GM19328 (cell line): ENCODE data around the gene CPVL.

Experiments
- ATAC-seq: cut with Tn5 transposase; IDR thresholded peaks from one replicate; pipeline ENCODE4 v1.9.1; 2021; ENCODE audit warnings: mild to moderate bottlenecking, moderate library complexity; ENCODE audit not compliant: unreplicated experiment

CPVL gene

DNA sequence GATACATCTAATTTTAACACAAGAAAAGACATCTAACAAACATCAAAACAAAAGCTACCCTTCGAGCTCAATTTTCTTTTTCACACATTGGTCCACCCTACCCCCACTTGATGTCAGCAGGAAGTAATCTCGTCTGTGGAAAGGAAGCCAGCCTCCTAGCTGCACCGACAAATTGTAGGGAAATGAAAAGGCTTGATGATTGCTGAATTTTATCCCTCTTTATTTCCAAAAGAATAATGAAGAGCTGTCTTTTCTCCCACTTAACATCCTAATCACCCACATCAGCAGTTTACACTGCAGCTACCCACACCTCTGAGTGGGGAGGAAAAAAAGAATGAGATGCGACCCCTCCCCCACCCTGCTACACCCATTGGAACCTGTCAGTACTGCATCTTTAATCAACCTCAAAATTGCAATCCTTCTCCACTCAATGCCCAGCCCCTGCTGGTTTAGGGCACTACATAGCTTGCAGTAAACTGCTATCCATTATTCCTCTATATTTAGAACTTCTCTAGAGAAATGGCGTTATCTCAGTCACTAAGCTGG is 10.6 kb upstream of the CPVL start:
- no peak for ATAC-seq

GRCh38 chr7:29154076-29154475 is 7.7 kb upstream of the CPVL start:
- no peak for ATAC-seq

- no peak for ATAC-seq
Observed at GRCh38 chr7:29150856-29151255, 4.5 kb upstream of the CPVL start.

DNA sequence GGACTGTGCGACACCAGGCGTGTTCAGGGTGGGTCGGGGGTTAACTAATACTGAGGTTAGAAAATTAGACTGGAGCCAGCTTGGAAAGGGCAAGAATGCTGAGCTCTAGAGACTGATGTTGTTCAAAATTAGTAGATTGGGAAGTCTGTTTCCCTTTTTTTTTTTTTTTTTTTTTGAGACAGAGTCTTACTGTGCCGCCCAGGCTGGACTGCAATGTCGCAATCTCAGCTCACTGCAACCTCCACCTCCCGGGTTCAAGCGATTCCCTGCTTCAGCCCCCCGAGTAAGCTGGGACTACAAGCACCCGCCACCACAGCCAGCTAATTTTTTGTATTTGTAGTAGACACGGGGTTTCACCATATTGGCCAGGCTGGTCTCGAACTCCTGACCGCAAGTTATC is 2.7 kb upstream of the CPVL start:
- ATAC-seq, result no peak

DNA sequence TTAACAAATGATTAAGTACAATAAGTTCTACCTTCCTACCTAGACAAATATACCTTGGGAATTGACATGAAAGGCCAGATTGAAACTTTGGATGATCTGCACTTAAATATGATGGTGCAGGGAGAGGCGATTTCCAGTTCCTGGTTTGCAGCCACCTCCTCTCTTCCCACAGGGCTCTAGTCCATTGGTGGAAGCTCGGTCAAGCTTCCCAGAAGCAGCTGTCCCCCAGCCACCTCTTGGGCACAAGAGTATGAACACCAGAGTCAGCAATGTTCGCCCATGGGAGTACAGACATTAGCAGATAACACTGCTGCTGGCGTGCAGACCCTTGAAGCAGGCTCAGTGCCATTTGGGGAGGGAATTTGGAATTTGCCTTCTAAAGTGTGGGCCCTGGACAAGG is 1.5 kb upstream of the CPVL start:
- no peak for ATAC-seq

DNA sequence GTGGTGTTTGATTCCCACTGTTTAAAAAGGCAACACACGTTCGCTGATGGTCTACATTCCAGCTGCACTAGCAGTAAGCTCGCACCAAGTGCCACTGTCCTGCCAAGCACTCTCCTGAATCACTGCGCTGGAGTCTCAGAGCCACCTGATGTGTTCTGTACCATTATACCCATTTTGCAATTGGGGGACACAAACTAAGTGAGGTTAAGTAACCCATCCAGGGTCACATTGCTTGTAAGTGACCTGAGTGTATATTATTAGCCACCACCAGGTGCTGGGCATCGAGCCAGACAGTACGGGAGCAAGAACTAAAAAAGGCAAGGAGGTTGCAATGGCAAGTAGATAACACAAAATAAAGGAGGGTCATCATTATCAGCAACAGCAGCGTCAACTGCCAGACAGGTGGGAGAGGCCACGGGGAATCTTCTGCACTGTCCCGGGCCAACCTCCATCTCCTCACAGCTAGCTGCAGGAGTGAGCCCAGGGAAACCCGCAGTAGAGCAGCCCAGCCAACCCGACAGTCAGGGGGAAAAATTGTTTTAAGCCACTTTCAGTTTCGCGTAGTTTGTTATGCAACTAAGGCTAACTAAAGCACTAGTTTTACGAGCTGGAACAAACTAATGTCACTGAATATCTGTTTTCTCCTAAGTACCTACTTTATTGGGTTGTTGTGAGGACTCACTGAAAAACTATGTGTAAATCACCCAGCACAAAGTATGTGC is 712 bp upstream of the CPVL start:
- ATAC-seq, result no peak

GRCh38 chr7:29145553-29146056 is 732 bp downstream of the CPVL start:
- no peak for ATAC-seq

DNA sequence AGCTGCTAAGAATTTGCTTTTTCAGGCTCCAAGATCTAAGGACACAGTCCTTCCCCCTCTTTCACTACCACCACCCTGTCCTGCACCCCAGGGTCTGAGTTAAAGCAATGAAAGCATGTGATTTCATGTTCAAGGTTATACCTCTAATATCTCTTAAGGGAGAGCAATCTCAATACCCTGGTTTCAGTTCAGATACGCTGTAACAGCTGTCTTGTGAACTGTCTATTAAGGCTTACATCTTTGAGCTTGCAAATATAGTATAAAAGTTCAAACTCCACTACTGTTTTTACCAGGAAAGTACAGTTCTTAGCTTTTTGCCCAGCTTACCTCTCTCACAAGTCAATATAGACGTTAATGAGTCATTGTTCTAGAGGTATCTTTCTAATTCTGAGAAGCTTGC is 2.6 kb downstream of the CPVL start:
- ATAC-seq, result no peak

- ATAC-seq, result no peak
Observed at GRCh38 chr7:29142021-29142727, 4.2 kb downstream of the CPVL start.

- no peak for ATAC-seq
Observed at GRCh38 chr7:29140873-29141468, 5.4 kb downstream of the CPVL start.

DNA sequence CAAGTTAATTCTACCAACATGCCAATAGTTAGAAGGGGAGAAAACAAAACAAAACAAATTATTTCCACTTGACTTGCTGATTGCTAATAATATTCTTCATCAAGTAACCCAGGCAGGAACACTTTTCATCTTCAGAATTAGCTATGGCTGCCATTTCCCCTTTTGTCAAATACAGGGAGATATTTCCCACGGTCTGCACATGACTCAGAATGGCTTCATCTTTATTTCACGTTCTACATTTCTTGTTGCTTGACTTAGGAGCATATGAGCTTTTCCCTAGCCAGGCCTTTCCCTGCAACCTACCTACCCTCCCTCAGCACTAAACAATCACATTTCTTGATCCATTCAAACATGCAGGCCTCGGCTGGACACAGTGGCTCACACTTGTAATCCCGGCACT is 6.5 kb downstream of the CPVL start:
- no peak for ATAC-seq

DNA sequence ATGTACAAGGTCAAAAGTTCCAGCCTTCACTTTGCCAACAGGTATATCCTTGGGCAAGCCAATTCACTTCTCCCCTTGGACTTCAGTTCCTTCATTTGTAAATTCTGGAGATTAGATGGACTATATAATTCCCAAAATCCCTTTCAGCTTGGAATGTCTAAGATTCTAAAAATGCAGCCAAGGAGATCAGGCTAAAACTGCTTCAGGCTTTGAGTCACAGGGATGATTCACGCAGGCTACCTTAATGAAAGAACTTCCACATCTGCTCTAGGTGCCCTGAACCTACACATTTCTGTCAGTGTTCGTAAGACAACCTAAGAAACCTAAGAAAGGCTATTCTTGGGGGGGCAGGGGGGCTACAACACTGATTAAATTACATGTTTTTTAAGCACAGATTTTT is 7.1 kb downstream of the CPVL start:
- ATAC-seq, result no peak

DNA sequence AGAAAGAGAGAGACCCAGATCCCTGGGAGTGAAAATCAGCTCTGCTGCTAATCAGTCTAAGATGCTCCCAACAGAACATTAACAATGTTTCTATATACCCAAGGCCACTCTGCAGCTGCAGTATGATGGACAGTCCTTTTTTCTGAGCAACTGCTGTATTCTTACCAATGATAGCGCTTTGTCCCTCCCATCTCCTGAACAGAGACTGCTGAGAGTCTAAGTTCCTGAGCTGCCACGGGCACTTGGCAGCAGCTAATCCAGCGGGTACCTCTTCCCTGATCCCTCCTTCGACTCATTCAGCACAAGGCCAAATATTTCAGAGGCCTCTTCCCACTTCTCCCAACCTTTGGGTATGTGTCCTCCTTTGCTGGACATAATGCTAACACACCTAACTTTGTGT is 7.7 kb downstream of the CPVL start:
- no peak for ATAC-seq

- ATAC-seq, result no peak
Observed at GRCh38 chr7:29135846-29136245, 10.5 kb downstream of the CPVL start.

GRCh38 chr7:29132980-29133379 is 13.4 kb downstream of the CPVL start:
- ATAC-seq, result no peak

GRCh38 chr7:29131678-29132077 is 14.7 kb downstream of the CPVL start:
- no peak for ATAC-seq

- no peak for ATAC-seq
Observed at GRCh38 chr7:29130096-29130495, 16.2 kb downstream of the CPVL start.

GRCh38 chr7:29127527-29127926 is 18.8 kb downstream of the CPVL start:
- no peak for ATAC-seq

- no peak for ATAC-seq
Observed at GRCh38 chr7:29126804-29127203, 19.5 kb downstream of the CPVL start.

DNA sequence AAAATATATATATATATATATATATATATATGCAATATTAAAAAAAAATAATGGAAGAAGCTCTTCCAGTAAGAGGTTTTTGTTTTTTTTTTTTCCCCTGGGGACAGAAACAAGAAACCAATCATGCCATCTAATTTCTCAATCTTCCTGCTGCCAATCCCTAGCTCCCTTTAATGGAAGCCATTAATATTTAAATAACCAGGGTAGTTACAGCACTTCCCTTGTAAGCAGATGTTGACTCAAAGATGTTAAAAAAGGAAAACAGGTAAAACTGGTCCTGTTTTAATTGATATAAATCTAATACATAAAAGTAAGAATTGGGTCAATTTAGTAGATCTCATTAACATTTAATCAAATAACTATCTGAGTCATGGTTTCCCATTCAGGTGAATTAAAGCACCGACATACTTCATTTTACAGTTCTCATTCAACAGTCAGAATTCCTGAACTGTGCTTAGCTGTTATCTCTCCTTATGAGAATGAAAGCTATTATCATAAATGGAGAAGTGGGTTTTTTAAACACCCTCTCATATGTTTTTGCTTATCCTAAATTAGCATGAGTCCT is 22.6 kb downstream of the CPVL start:
- ATAC-seq, result no peak

DNA sequence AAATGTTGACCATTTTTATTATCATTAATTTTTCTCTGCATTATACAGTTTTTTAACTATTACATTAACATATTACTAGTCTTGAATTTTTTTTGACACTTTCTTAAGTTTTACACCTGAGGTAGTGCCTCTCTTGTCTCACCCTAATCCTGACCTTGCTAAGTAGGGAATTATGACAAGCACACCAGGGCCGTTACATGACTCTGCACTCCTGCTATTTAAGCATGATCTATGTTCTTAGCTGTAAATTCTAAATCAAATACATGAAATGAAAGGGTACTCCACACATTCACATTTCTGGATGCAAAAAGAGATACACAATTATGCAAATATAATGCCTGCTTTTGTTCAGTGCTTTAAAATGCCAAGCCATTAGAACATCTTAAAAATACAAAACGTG is 23.6 kb downstream of the CPVL start:
- no peak for ATAC-seq

DNA sequence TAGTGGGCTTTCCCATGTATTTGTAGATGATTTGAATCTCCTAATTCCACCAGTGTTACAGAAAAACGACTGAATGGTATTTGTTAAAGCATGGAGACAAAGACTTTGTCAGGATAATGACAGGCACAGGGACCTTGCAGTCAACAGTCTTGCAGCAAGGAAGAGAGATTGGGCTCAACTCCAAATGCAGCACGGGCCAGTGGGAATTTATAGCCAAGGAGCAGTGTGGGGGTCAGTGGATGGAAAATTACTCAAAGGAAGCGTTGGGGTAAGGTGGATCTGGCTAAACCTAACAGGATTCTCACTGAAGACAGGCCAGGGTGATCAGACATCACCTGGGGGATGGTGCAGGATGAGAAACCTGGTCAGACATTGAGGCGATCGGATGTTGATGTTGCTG is 24.3 kb downstream of the CPVL start:
- ATAC-seq, result no peak
